Keratinocyte (primary cell): ENCODE measurements around the gene NFE2L3.

Experiments
- CTCF ChIP-seq, 3 experiments: IDR thresholded peaks in 1 of 3; conservative IDR thresholded peaks in 1 of 3; optimal IDR thresholded peaks in 1 of 3; 2 replicates in 2 of 3; 3 replicates in 1 of 3; pipeline versions ENCODE3 to v1.5.1; 2011; ENCODE audit warnings: low read length in 3 of 3, mild to moderate bottlenecking in 3 of 3, moderate library complexity in 2 of 3, control low read depth in 1 of 3, inconsistent platforms in 1 of 3; ENCODE audit not compliant: insufficient read depth in 2 of 3; ENCODE audit errors: extremely low read depth in 1 of 3
- EZH2 ChIP-seq: IDR thresholded peaks from one replicate; pipeline ENCODE4 v1.6.1; 2012; ENCODE audit warnings: inconsistent platforms, mild to moderate bottlenecking, low read length, moderate library complexity

GRCh38 chr7:26151953-26152781 lies at the start of gene NFE2L3:
- TF ChIP-seq CTCF (optimal IDR thresholded peaks at IDR 0.05 in 1 of 3, IDR thresholded peaks at IDR 0.05 in 1 of 3, conservative IDR thresholded peaks at IDR 0.05 in 1 of 3; ENCODE audit: extremely low read depth in 1 of 3, insufficient read depth in 2 of 3, low read length in 3 of 3), result no peak
- no peak for TF ChIP-seq EZH2
